ENCODE measurements around the gene UBE2J2. TPM values are rescaled to one million over a fixed set of nuclear protein-coding genes. Genes with fewer than 3 reads are reported as not detected.
A peak's percentile ranks its signal among the peaks of the same experiment; 100 is the strongest.

UBE2J2 gene
- total and polyA plus RNA-seq, 11 donors, result 23.3 to 53.6 (median 34.7) TPM

GRCh38 chr1:1247341-1247913 lies 26.2 kb downstream of the UBE2J2 start:
- Histone ChIP-seq H3K9me3 (no peaks in the 10 kb centered on the region), H3K4me1 (peaks cover 0 to 27% (median 0%) of the 10 kb centered on the region in 12 donors), H3K4me3 (no peak overlapping the region), H3K36me3 (peaks cover 0 to 6% (median 2%) of the 10 kb centered on the region in 9 donors), H3K27me3 (peaks cover 6 to 34% (median 18%) of the 10 kb centered on the region in 9 donors), H3K27ac (no peak overlapping the region)
- ATAC-seq (no peak), DNase-seq (no peak)
- TF ChIP-seq POLR2A (IDR thresholded peaks at IDR 0.05) (no peak), CTCF (IDR thresholded peaks at IDR 0.05) (no peak)
- WGBS, 4 donors, result 66 to 73% (median 69%) methylated on average over 10 to 25 of the region's 25 CpGs
- intact Hi-C loops (cut with DNase I), result loop anchor here in 1 of 10 donors (5.0 kb wide), 1 partner anchor 125 kb away; no protein-coding TSS in a partner anchor

- Histone ChIP-seq H3K4me1 (peaks cover 0 to 27% (median 0%) of the 10 kb centered on the region in 12 donors), H3K36me3 (peaks cover 0 to 1% (median 0%) of the 10 kb centered on the region in 9 donors), H3K27ac (no peak within 1 kb of the TSS), H3K4me3 (no peak within 1 kb of the TSS), H3K9me3 (no peaks in the 10 kb centered on the region), H3K27me3 (peaks cover 6 to 36% (median 18%) of the 10 kb centered on the region in 9 donors)
- no peak for DNase-seq
- 5 to 20% (median 10%) methylated on average over 25 to 74 of the region's 74 CpGs for WGBS, 4 donors
- ATAC-seq, result peak in 1 of 4 donors; percentile 20
- intact Hi-C loops (cut with DNase I), result loop anchor here in 1 of 10 donors (5.0 kb wide), 1 partner anchor 124 kb away; no protein-coding TSS in a partner anchor
- TF ChIP-seq POLR2A (IDR thresholded peaks at IDR 0.05) (no peak), CTCF (IDR thresholded peaks at IDR 0.05) (no peak)
Observed at GRCh38 chr1:1246577-1247340, 26.9 kb downstream of the UBE2J2 start, which contains the start of gene C1QTNF12. C1QTNF12 (minus strand) TSS chr1:1246722; CDS start chr1:1246690, 32 bp downstream.

- Histone ChIP-seq H3K4me1 (peaks cover 0 to 27% (median 0%) of the 10 kb centered on the region in 12 donors), H3K4me3 (no peak overlapping the region), H3K9me3 (no peaks in the 10 kb centered on the region), H3K27ac (no peak overlapping the region), H3K36me3 (no peaks in the 10 kb centered on the region), H3K27me3 (peaks cover 6 to 44% (median 18%) of the 10 kb centered on the region in 9 donors)
- intact Hi-C loops (cut with DNase I), result loop anchor here in 2 of 10 donors (2.0 to 5.0 kb wide), 2 partner anchors 121 to 124 kb away; no protein-coding TSS in a partner anchor
- DNase-seq (no peak), ATAC-seq (no peak)
- no peak for TF ChIP-seq CTCF (IDR thresholded peaks at IDR 0.05)
- TF ChIP-seq POLR2A (IDR thresholded peaks at IDR 0.05), result no peak
- 31 to 46% (median 35%) methylated on average over 21 to 45 of the region's 45 CpGs for WGBS, 4 donors
Observed at GRCh38 chr1:1245817-1246576, 27.7 kb downstream of the UBE2J2 start.
